T-cell (primary cell): ENCODE measurements around the gene KIF20A. TPM values are rescaled to one million over a fixed set of nuclear protein-coding genes. Genes with fewer than 3 reads are reported as not detected.

Source experiments
- ATAC-seq, 4 experiments: fragments of 200-7000 bp in 3 of 4; fragments of 150-1000 bp in 1 of 4; cut with Tn5 transposase; replicated peaks in 1 of 4; 1 replicate in 3 of 4; 2 replicates in 1 of 4; pipeline ENCODE4 v1.10.0; 2021; ENCODE audit warnings: moderate library complexity in 3 of 4, mild to moderate bottlenecking in 2 of 4, moderate number of reproducible peaks in 1 of 4
- CTCF ChIA-PET, 2 donors: fragments of 300-600 bp; sonication (Branson Sonifier 250); formaldehyde crosslinking; loops; one replicate each; lab custom pipeline; 2022; ENCODE audit warnings: antibody characterized with exemption in 2 of 2; lab: Charles Lee
- POLR2A ChIA-PET, 2 donors: fragments of 300-600 bp; sonication (Branson Sonifier 250); formaldehyde crosslinking; loops; one replicate each; lab custom pipeline; 2022; ENCODE audit warnings: antibody characterized with exemption in 2 of 2; lab: Charles Lee
- DNase-seq, 35 experiments: peaks; one replicate each; pipeline versions ENCODE4 v3.0.0 to v3.0.0-alpha.2; 2013 to 2023
- H3K27ac ChIP-seq: one replicate; pipeline ENCODE4 v1.5.1; 2013; ENCODE audit warnings: low read length
- H3K27me3 ChIP-seq, 2 experiments: replicated peaks in 1 of 2; 1 replicate in 1 of 2; 2 replicates in 1 of 2; pipeline versions ENCODE4 v1.6.1 to v1.7.0; 2013; ENCODE audit warnings: low read length in 1 of 2, mixed read lengths in 1 of 2; ENCODE audit not compliant: control insufficient read depth in 2 of 2, insufficient read depth in 2 of 2; ENCODE audit errors: extremely low read depth in 1 of 2
- H3K36me3 ChIP-seq, 2 donors: 1 replicate in 1 of 2; 2 replicates in 1 of 2; pipeline versions ENCODE4 v1.6.1 to v1.7.0; 2013; ENCODE audit warnings: low read length in 1 of 2; ENCODE audit not compliant: control insufficient read depth in 2 of 2, insufficient read depth in 1 of 2; ENCODE audit errors: extremely low read depth in 1 of 2
- H3K4me1 ChIP-seq, 2 experiments: 1 replicate in 1 of 2; 2 replicates in 1 of 2; pipeline versions ENCODE4 v1.6.1 to v1.7.0; 2013; ENCODE audit warnings: low read length in 2 of 2, mixed read lengths in 1 of 2; ENCODE audit not compliant: insufficient read depth in 2 of 2, control insufficient read depth in 1 of 2; ENCODE audit errors: extremely low read depth in 1 of 2
- H3K4me3 ChIP-seq, 2 donors: 1 replicate in 1 of 2; 2 replicates in 1 of 2; pipeline versions ENCODE4 v1.5.1 to v1.7.0; 2013; ENCODE audit warnings: mild to moderate bottlenecking in 2 of 2, low read length in 1 of 2, moderate library complexity in 1 of 2; ENCODE audit not compliant: control insufficient read depth in 1 of 2; ENCODE audit errors: extremely low read depth in 1 of 2
- H3K9me3 ChIP-seq: 2 replicates; pipeline ENCODE4 v1.7.0; 2013
- H3K27ac Mint-ChIP-seq, 2 donors: one replicate each; pipeline ENCODE4 v1.8.0; 2020 to 2021; ENCODE audit warnings: mild to moderate bottlenecking in 2 of 2, mixed read lengths in 2 of 2
- H3K27me3 Mint-ChIP-seq, 2 donors: one replicate each; pipeline ENCODE4 v1.8.0; 2021 to 2022; ENCODE audit warnings: mixed read lengths in 2 of 2
- H3K36me3 Mint-ChIP-seq: one replicate; pipeline ENCODE4 v1.8.0; 2021; ENCODE audit warnings: mixed read lengths
- H3K4me1 Mint-ChIP-seq, 3 donors: one replicate each; pipeline ENCODE4 v1.8.0; 2020 to 2022; ENCODE audit warnings: mixed read lengths in 3 of 3, mild to moderate bottlenecking in 1 of 3
- H3K4me3 Mint-ChIP-seq, 3 donors: one replicate each; pipeline ENCODE4 v1.8.0; 2020 to 2022; ENCODE audit warnings: mild to moderate bottlenecking in 3 of 3, mixed read lengths in 3 of 3, moderate library complexity in 3 of 3
- H3K9me3 Mint-ChIP-seq, 3 donors: one replicate each; pipeline ENCODE4 v1.8.0; 2020 to 2022; ENCODE audit warnings: mixed read lengths in 3 of 3
- WGBS: methylation state at CpG from one replicate; pipeline ENCODE4 v1.1.5; 2013; ENCODE audit warnings: missing lambda C conversion rate; ENCODE audit not compliant: insufficient coverage; 5-methylcytosine and 5-hydroxymethylcytosine counted together
- total RNA-seq, 35 experiments: library from RNA in 6 of 35; stranded (reverse) in 6 of 35; fragments of 120-200 nt in 1 of 35; gene quantifications; one replicate each; pipeline versions ENCODE4 v1.2.1 to v1.2.4 and lab custom pipeline; 2013 to 2026

The KIF20A gene
- total RNA-seq, 5 donors from 2014 or later (not counting 1 experiment from before 2014, with no cell fraction given) = 0.32 to 0.67 (median 0.56) TPM

- Mint-ChIP-seq H3K27ac (no peak overlapping the region), H3K36me3 (peaks cover 54% of the 10 kb centered on the region), H3K4me3 (no peak overlapping the region), H3K9me3 (no peaks in the 10 kb centered on the region), H3K27me3 (no peaks in the 10 kb centered on the region), H3K4me1 (no peaks in the 10 kb centered on the region)
- Histone ChIP-seq H3K4me1 (no peaks in the 10 kb centered on the region), H3K4me3 (no peak overlapping the region), H3K36me3 (peaks cover 0 to 56% of the 10 kb centered on the region in 2 donors), H3K27ac (no peak overlapping the region), H3K27me3 (no peaks in the 10 kb centered on the region), H3K9me3 (no peaks in the 10 kb centered on the region)
- CTCF ChIA-PET = interaction anchor here in 1 of 2 donors (0.6 kb wide), 1 partner anchor 19 kb away, joined by 14 read pairs; no protein-coding TSS in a partner anchor
- ATAC-seq (no peak), DNase-seq (no peak)
- POLR2A ChIA-PET = no interaction called here
- no CpG with 5 or more reads among the region's 1 CpG for WGBS
These were observed 21.3 kb upstream of the KIF20A start for GRCh38 chr5:138157626-138158025.

- H3K4me3 ChIP-seq = no peak overlapping the region
- Mint-ChIP-seq H3K27ac (no peak overlapping the region), H3K36me3 (peaks cover 72% of the 10 kb centered on the region), H3K27me3 (no peaks in the 10 kb centered on the region), H3K4me1 (no peaks in the 10 kb centered on the region), H3K4me3 (no peak overlapping the region), H3K9me3 (no peaks in the 10 kb centered on the region)
- CTCF ChIA-PET = no interaction called here
- DNase-seq = no peak
- H3K27ac ChIP-seq = no peak overlapping the region
- H3K36me3 ChIP-seq = peaks cover 0 to 76% of the 10 kb centered on the region in 2 donors
- POLR2A ChIA-PET = no interaction called here
- H3K27me3 ChIP-seq = no peaks in the 10 kb centered on the region
- H3K9me3 ChIP-seq = no peaks in the 10 kb centered on the region
- WGBS = 83% methylated on average over 1 of the region's 5 CpGs
- ATAC-seq = no peak
- no peaks in the 10 kb centered on the region for H3K4me1 ChIP-seq
These were observed 19.2 kb upstream of the KIF20A start for GRCh38 chr5:138159666-138160065.

GRCh38 chr5:138160706-138161105 lies 18.2 kb upstream of the KIF20A start:
- CTCF ChIA-PET = no interaction called here
- Histone ChIP-seq H3K4me3 (no peak overlapping the region), H3K27me3 (no peaks in the 10 kb centered on the region), H3K9me3 (no peaks in the 10 kb centered on the region), H3K4me1 (no peaks in the 10 kb centered on the region), H3K36me3 (peaks cover 0 to 87% of the 10 kb centered on the region in 2 donors), H3K27ac (no peak overlapping the region)
- POLR2A ChIA-PET = interaction anchor here in 1 of 2 donors (0.6 kb wide), 1 partner anchor 11 kb away, joined by 3 read pairs; no protein-coding TSS in a partner anchor
- H3K27ac Mint-ChIP-seq = no peak overlapping the region
- DNase-seq = no peak
- H3K4me1 Mint-ChIP-seq = no peaks in the 10 kb centered on the region
- peaks cover 81% of the 10 kb centered on the region for H3K36me3 Mint-ChIP-seq
- 100% methylated on average over 2 of the region's 4 CpGs for WGBS
- H3K4me3 Mint-ChIP-seq = no peak overlapping the region
- H3K27me3 Mint-ChIP-seq = no peaks in the 10 kb centered on the region
- no peaks in the 10 kb centered on the region for H3K9me3 Mint-ChIP-seq
- no peak for ATAC-seq

GRCh38 chr5:138163721-138164120 lies 15.2 kb upstream of the KIF20A start:
- CTCF ChIA-PET = interaction anchor here in 1 of 2 donors (0.5 kb wide), 1 partner anchor 286 kb away, joined by 7 read pairs; no protein-coding TSS in a partner anchor
- ATAC-seq (no peak), DNase-seq (no peak)
- Histone ChIP-seq H3K27ac (no peak overlapping the region), H3K36me3 (peaks cover 5 to 100% of the 10 kb centered on the region in 2 donors), H3K4me3 (no peak overlapping the region), H3K4me1 (no peaks in the 10 kb centered on the region), H3K27me3 (no peaks in the 10 kb centered on the region), H3K9me3 (no peaks in the 10 kb centered on the region)
- Mint-ChIP-seq H3K4me1 (no peaks in the 10 kb centered on the region), H3K9me3 (no peaks in the 10 kb centered on the region), H3K4me3 (no peak overlapping the region), H3K36me3 (peaks cover 84% of the 10 kb centered on the region), H3K27me3 (no peaks in the 10 kb centered on the region), H3K27ac (no peak overlapping the region)
- POLR2A ChIA-PET = no interaction called here

- peaks cover 69% of the 10 kb centered on the region for H3K36me3 Mint-ChIP-seq
- Histone ChIP-seq H3K36me3 (peaks cover 9 to 91% of the 10 kb centered on the region in 2 donors), H3K9me3 (no peaks in the 10 kb centered on the region), H3K4me3 (no peak overlapping the region), H3K27ac (no peak overlapping the region), H3K27me3 (no peaks in the 10 kb centered on the region), H3K4me1 (no peaks in the 10 kb centered on the region)
- ATAC-seq (no peak), DNase-seq (no peak)
- no peak overlapping the region for H3K4me3 Mint-ChIP-seq
- no peaks in the 10 kb centered on the region for H3K27me3 Mint-ChIP-seq
- peaks cover 0 to 9% (median 5%) of the 10 kb centered on the region in 3 donors for H3K4me1 Mint-ChIP-seq
- POLR2A ChIA-PET = no interaction called here
- WGBS = no CpG with 5 or more reads among the region's 5 CpGs
- H3K9me3 Mint-ChIP-seq = no peaks in the 10 kb centered on the region
- no peak overlapping the region for H3K27ac Mint-ChIP-seq
- CTCF ChIA-PET = no interaction called here
These were observed 9.8 kb upstream of the KIF20A start for GRCh38 chr5:138169124-138169523.

- CTCF ChIA-PET = interaction anchor here in 1 of 2 donors (0.7 kb wide), 1 partner anchor 286 kb away, joined by 3 read pairs; no protein-coding TSS in a partner anchor
- Mint-ChIP-seq H3K36me3 (peaks cover 61% of the 10 kb centered on the region), H3K4me1 (peaks cover 2 to 12% (median 8%) of the 10 kb centered on the region in 3 donors), H3K27me3 (no peaks in the 10 kb centered on the region), H3K4me3 (no peak overlapping the region), H3K9me3 (no peaks in the 10 kb centered on the region), H3K27ac (no peak overlapping the region)
- no peak for DNase-seq
- POLR2A ChIA-PET = no interaction called here
- Histone ChIP-seq H3K4me1 (no peaks in the 10 kb centered on the region), H3K4me3 (no peak overlapping the region), H3K27me3 (no peaks in the 10 kb centered on the region), H3K36me3 (peaks cover 9 to 84% of the 10 kb centered on the region in 2 donors), H3K27ac (no peak overlapping the region), H3K9me3 (no peaks in the 10 kb centered on the region)
- no peak for ATAC-seq
These were observed 8.6 kb upstream of the KIF20A start for GRCh38 chr5:138170299-138170698.
